NT2/D1 (cell line): Measurements from ENCODE around the gene VSTM2A.
"Not testable (repeated sequence)": the region's sequence is repeated elsewhere in the genome, so short reads cannot be mapped to it uniquely, and the experiment has no call there.

Experiments
- DNase-seq: peaks from one replicate; pipeline ENCODE4 v3.0.0-alpha.2; 2011; ENCODE audit warnings: low read depth, low spot score
- H3K27me3 ChIP-seq: 2 replicates; pipeline ENCODE4 v1.6.0; 2011; ENCODE audit warnings: mild to moderate bottlenecking; ENCODE audit not compliant: insufficient read length, insufficient read depth
- H3K36me3 ChIP-seq: 2 replicates; pipeline ENCODE4 v1.6.1; 2011; ENCODE audit warnings: mild to moderate bottlenecking, low read length, mixed read lengths; ENCODE audit not compliant: insufficient read depth, insufficient read length
- H3K4me1 ChIP-seq: 2 replicates; pipeline ENCODE4 v1.5.1; 2011; ENCODE audit not compliant: insufficient read depth, insufficient read length
- H3K4me3 ChIP-seq: 2 replicates; pipeline ENCODE4 v1.5.1; 2011; ENCODE audit warnings: low read depth; ENCODE audit not compliant: insufficient read length
- H3K9ac ChIP-seq: 2 replicates; pipeline ENCODE4 v1.6.0; 2011; ENCODE audit warnings: low read depth; ENCODE audit not compliant: insufficient read length
- H3K9me3 ChIP-seq: 2 replicates; pipeline ENCODE4 v1.5.1; 2011; ENCODE audit warnings: mild to moderate bottlenecking, low read length; ENCODE audit not compliant: insufficient read depth
- SUZ12 ChIP-seq: IDR thresholded peaks from 2 replicates; pipeline ENCODE4 v1.6.1; 2011; ENCODE audit not compliant: insufficient read length, insufficient read depth; ENCODE audit errors: extremely low read depth
- YY1 ChIP-seq: IDR thresholded peaks from 2 replicates; pipeline ENCODE4 v1.6.1; 2011; ENCODE audit not compliant: insufficient read length, insufficient read depth
- ZNF274 ChIP-seq: IDR thresholded peaks from 2 replicates; pipeline ENCODE4 v1.6.1; 2011; ENCODE audit warnings: mild to moderate bottlenecking, low read depth, low read length

VSTM2A gene, protein sequence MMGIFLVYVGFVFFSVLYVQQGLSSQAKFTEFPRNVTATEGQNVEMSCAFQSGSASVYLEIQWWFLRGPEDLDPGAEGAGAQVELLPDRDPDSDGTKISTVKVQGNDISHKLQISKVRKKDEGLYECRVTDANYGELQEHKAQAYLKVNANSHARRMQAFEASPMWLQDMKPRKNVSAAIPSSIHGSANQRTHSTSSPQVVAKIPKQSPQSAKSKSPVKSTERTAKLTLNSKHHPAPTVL

DNA sequence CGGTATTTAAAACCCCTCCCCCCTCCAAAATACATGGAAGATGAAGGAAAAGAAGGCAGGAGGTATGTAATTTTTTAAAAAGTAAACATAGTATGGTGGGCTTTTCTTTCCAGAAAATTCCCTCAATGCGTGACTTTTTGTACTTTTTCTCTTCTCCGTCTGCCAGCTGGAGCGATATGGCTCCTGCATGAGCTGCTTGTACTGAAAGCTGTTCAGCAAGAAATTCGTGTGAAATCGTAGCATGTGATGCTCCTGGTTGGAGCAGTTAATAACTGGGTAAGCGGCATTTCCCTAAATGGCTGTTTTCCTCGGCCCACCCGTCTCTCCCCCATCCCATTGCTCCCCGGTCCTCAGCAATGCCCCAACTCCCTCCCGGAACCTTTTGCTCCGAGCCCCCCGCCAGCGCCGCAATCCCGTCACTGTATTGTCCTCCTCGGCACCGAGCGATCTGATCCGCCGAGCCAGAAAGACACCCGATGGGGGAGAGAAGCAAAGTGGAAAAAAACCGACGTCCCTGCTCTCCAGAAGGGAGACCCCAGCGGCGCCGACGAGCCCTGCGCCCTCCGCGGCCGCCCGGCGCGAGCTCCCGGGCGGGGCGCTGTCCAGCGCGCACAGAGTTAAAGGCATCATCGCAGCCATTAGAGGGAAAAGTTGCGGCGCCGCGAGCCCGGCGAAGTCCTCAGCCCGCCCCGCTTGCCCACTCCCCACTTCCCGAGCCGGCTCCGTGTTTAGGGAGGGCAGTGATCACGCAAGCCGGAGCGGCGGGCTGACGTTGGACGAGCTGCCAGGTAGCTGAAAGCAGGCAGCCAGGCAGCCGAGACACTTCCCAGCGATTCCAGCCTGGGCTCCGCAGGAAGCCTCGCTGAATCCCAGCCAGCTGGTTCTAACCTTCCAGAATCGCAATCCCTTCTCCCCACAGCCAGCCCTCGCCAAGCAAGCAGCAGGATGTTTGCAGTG is at the start of gene VSTM2A:
TSS of gene VSTM2A (plus strand) at position 707 of the 957 bp plus-strand sequence. CDS start 356 bp downstream, outside the sequence.
- H3K4me3 ChIP-seq: peak within 1 kb of the TSS; percentile 39
- peak; percentile 63 for DNase-seq
- no peaks in the 10 kb centered on the region for H3K9me3 ChIP-seq
- peaks cover 57% of the 10 kb centered on the region for H3K27me3 ChIP-seq
- H3K36me3 ChIP-seq: no peaks in the 10 kb centered on the region
- peak within 1 kb of the TSS; percentile 57 for H3K9ac ChIP-seq
- TF ChIP-seq SUZ12: no peak
- TF ChIP-seq YY1: no peak
- no peak for TF ChIP-seq ZNF274
- peaks cover 3% of the 10 kb centered on the region for H3K4me1 ChIP-seq

DNA sequence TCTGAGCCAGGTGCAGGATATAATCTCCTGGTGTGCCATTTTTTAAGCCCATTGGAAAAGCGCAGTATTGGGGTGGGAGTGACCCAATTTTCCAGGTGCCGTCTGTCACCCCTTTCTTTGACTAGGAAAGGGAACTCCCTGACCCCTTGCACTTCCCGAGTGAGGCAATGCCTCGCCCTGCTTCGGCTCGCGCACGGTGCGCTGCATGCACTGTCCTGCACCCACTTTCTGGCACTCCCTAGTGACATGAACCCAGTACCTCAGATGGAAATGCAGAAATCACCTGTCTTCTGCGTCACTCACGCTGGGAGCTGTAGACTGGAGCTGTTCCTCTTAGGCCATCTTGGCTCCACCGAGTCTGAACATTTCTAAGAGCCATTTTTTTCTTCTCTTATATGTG is 37.6 kb upstream of the VSTM2A start:
- peaks cover 18% of the 10 kb centered on the region for H3K9me3 ChIP-seq
- DNase-seq, H3K36me3 ChIP-seq, H3K9ac ChIP-seq, H3K4me3 ChIP-seq, H3K27me3 ChIP-seq, H3K4me1 ChIP-seq: not testable (repeated sequence)

DNA sequence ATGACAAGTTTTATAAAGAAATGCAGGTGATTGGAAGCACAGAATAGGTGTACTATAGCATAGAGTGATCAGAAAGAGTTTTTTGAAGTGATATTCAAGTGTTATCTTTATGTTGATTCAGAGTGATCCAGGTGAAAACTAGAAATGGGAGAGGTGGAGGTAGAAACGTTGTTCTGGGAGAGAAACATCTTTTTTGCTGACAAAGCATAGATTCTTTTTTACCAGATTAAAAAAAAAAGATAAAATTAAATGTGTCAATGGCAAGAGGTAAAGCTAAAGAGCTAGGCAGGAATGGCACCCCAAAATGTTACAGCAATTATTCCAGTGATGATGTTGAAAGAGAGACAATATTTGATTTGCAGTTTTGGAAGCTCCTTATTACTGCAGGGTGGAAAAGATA is 12.6 kb upstream of the VSTM2A start:
- Histone ChIP-seq H3K4me3 (no peak overlapping the region), H3K4me1 (no peaks in the 10 kb centered on the region), H3K36me3 (no peaks in the 10 kb centered on the region), H3K27me3 (no peaks in the 10 kb centered on the region), H3K9me3 (no peaks in the 10 kb centered on the region), H3K9ac (no peak overlapping the region)
- no peak for DNase-seq
- TF ChIP-seq SUZ12: no peak
- TF ChIP-seq YY1: no peak
- TF ChIP-seq ZNF274: no peak

DNA sequence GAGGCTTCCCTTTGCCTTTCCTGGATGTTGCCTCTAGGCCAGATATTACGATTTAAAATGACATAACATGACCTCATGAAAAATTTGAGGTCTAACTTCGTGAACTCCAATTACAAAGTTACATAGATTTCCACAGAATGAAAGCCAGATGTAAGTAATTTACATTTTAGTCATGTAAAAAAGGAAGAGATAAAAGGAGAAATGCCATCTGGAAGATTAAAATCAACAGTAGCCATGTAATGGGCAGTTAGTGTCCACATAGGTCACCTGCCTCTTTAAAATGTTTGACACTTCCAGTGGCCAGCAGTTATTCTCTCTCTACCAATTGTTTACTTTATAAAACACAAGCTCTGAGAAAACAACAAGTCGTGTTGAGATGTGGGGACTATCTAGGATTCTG is 4.1 kb upstream of the VSTM2A start:
- DNase-seq: no peak
- no peak for TF ChIP-seq ZNF274
- no peak for TF ChIP-seq YY1
- TF ChIP-seq SUZ12: no peak
- H3K9ac ChIP-seq: no peak overlapping the region

DNA sequence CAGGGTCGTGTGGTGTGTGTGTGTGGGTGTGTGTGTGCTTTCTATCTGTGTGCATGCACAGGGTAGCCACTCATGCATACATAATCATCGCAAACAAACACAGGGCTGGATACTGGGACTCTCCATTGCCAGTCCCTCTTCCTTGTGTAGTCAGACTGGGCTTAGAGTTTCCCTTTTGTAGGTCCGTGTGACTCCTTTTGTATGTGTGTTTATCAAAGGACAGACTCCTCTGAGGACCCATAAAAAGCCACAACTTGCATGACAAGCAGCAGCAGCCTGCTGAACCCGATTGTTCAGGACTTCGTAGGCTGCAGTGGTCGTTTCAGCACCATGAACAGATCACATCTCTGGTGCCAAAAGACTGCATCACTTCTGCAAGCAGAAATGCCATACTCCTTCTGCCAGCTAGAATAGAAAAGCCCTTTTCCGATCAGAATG is 895 bp downstream of the VSTM2A start:
- TF ChIP-seq ZNF274 (no peak), YY1 (no peak), SUZ12 (no peak)
- Histone ChIP-seq H3K9ac (no peak overlapping the region), H3K4me3 (no peak overlapping the region), H3K27me3 (peaks cover 68% of the 10 kb centered on the region), H3K4me1 (peaks cover 3% of the 10 kb centered on the region), H3K9me3 (no peaks in the 10 kb centered on the region), H3K36me3 (no peaks in the 10 kb centered on the region)
- peak; percentile 72 for DNase-seq

More for the DNA sequence above, 4.1 kb upstream of the VSTM2A start:
- H3K9me3 ChIP-seq: no peaks in the 10 kb centered on the region
- H3K27me3 ChIP-seq: peaks cover 25% of the 10 kb centered on the region
- no peak overlapping the region for H3K4me3 ChIP-seq
- no peaks in the 10 kb centered on the region for H3K36me3 ChIP-seq
- H3K4me1 ChIP-seq: peaks cover 3% of the 10 kb centered on the region

DNA sequence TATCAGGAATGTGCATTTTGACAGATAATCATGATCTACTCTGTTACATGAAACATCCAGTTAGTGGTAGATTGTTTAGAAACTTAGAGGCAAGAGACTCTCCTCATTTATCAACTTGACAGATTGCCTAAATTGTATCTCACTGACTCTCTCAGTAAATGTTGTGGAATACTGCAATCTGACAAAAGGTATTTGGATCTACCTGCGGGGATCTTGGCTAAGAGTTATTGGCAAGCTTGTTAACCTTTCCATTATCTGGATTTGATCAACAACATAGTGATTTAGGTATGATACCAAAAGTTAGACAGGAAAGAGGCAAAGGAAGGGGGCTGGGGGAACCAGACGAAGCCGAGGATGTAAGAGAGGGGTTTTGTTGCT is 2.0 kb downstream of the VSTM2A start:
- H3K27me3 ChIP-seq: peaks cover 71% of the 10 kb centered on the region
- no peak for TF ChIP-seq YY1
- no peak for TF ChIP-seq ZNF274
- TF ChIP-seq SUZ12: no peak

DNA sequence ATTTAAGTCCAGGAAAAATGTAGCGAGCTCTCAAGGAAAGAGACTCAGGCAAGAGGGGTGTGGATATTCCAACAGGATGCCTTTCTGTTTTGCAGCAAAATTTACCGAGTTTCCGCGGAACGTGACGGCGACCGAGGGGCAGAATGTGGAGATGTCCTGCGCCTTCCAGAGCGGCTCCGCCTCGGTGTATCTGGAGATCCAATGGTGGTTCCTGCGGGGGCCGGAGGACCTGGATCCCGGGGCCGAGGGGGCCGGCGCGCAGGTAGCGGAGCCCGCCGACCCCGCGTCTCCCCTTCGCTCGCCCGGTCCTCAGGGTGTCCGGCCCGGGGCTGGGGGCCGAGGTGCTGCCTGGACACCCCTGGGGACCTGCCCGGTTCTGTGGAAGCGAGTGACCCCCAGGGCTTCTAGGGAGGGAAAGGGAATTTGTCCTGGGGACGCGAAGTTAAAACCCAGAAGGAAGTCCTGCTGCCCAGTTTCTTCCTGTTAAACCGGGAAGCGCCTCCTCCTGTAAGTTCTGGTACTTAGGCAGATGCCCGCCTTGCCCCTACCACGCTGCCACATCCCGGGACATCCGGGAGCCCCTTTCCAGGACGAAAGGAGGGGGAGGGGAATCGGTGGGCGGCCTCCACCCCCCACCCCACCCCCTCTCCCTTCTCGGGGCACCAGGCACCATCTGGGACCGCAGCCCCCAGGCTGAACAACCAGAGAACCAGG is 2.5 kb downstream of the VSTM2A start:
- peak overlapping the region; percentile 52 for H3K9ac ChIP-seq
- H3K27me3 ChIP-seq: peaks cover 71% of the 10 kb centered on the region
- TF ChIP-seq ZNF274 (no peak), SUZ12 (no peak), YY1 (no peak)
- H3K36me3 ChIP-seq: no peaks in the 10 kb centered on the region
- peak overlapping the region; percentile 47 for H3K4me3 ChIP-seq
- no peaks in the 10 kb centered on the region for H3K9me3 ChIP-seq
- peaks cover 3% of the 10 kb centered on the region for H3K4me1 ChIP-seq
- DNase-seq: no peak

More for the DNA sequence above, 2.0 kb downstream of the VSTM2A start:
- no peak for DNase-seq
- Histone ChIP-seq H3K4me3 (peak overlapping the region; percentile 47), H3K36me3 (no peaks in the 10 kb centered on the region), H3K4me1 (peaks cover 3% of the 10 kb centered on the region), H3K9me3 (no peaks in the 10 kb centered on the region), H3K9ac (no peak overlapping the region)
